ENCODE data around the gene ABHD17B.

Gene ABHD17B

DNA sequence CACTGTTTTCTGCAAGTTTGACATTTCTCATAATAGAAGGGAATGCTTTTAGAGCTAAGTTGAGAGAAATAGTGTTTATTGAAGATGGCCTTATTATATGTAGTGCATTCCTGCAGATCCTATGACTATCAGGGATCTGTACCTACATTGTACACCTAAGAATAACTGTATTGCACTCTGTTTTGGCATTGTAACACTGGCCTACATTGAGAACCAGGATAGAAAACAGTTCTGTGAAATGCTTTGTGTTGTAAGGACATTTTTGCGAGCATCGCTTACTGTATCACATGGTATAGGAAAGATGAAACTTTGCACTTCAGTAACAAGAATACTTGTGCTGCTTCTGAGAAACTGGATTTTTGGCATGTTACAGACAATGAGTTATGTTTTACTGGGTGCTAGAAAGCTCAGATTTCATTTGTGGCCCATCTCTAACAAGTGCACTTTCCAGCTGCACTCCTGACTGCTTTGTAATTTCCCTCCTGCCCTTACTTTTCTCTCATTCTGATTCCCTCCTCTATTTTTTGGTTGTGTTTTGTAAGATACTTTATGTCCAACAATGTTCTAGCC is 31.1 kb upstream of the ABHD17B start:
- TF ChIP-seq CEBPB (IDR thresholded peaks at IDR 0.05) (no peak), FOXM1 (IDR thresholded peaks at IDR 0.05; ENCODE audit: borderline replicate concordance, low read depth) (no peak), NFIC (IDR thresholded peaks at IDR 0.05) (no peak)
- TF ChIP-seq, protein P1, sequence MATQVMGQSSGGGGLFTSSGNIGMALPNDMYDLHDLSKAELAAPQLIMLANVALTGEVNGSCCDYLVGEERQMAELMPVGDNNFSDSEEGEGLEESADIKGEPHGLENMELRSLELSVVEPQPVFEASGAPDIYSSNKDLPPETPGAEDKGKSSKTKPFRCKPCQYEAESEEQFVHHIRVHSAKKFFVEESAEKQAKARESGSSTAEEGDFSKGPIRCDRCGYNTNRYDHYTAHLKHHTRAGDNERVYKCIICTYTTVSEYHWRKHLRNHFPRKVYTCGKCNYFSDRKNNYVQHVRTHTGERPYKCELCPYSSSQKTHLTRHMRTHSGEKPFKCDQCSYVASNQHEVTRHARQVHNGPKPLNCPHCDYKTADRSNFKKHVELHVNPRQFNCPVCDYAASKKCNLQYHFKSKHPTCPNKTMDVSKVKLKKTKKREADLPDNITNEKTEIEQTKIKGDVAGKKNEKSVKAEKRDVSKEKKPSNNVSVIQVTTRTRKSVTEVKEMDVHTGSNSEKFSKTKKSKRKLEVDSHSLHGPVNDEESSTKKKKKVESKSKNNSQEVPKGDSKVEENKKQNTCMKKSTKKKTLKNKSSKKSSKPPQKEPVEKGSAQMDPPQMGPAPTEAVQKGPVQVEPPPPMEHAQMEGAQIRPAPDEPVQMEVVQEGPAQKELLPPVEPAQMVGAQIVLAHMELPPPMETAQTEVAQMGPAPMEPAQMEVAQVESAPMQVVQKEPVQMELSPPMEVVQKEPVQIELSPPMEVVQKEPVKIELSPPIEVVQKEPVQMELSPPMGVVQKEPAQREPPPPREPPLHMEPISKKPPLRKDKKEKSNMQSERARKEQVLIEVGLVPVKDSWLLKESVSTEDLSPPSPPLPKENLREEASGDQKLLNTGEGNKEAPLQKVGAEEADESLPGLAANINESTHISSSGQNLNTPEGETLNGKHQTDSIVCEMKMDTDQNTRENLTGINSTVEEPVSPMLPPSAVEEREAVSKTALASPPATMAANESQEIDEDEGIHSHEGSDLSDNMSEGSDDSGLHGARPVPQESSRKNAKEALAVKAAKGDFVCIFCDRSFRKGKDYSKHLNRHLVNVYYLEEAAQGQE (IDR thresholded peaks at IDR 0.05; ENCODE audit: low read depth): no peak

GRCh38 chr9:71941060-71941568 is 30.1 kb upstream of the ABHD17B start:
- no peak for TF ChIP-seq CEBPB (IDR thresholded peaks at IDR 0.05)

GRCh38 chr9:71937898-71938297 is 26.9 kb upstream of the ABHD17B start:
- no peak for TF ChIP-seq EP300 (IDR thresholded peaks at IDR 0.05; ENCODE audit: borderline replicate concordance)
- no peak for TF ChIP-seq TAF1 (IDR thresholded peaks at IDR 0.05; ENCODE audit: low read depth)
- TF ChIP-seq CREB1 (IDR thresholded peaks at IDR 0.05; ENCODE audit: low read depth): no peak
- TF ChIP-seq, protein P1 (IDR thresholded peaks at IDR 0.05; ENCODE audit: low read depth): no peak
- TF ChIP-seq, protein P2, sequence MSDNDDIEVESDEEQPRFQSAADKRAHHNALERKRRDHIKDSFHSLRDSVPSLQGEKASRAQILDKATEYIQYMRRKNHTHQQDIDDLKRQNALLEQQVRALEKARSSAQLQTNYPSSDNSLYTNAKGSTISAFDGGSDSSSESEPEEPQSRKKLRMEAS (IDR thresholded peaks at IDR 0.05): no peak
- TF ChIP-seq RAD21 (IDR thresholded peaks at IDR 0.05; ENCODE audit: low read depth): no peak
- no peak for TF ChIP-seq YY1 (IDR thresholded peaks at IDR 0.05; ENCODE audit: low read depth)
- TF ChIP-seq EGR1 (IDR thresholded peaks at IDR 0.05): no peak
- TF ChIP-seq USF1 (IDR thresholded peaks at IDR 0.05): no peak
- TF ChIP-seq TCF12 (IDR thresholded peaks at IDR 0.05; ENCODE audit: low read depth): no peak
- TF ChIP-seq ZBTB7A (IDR thresholded peaks at IDR 0.05; ENCODE audit: low read depth): no peak
- no peak for TF ChIP-seq FOXM1 (IDR thresholded peaks at IDR 0.05; ENCODE audit: borderline replicate concordance, low read depth)
- no peak for TF ChIP-seq NFIC (IDR thresholded peaks at IDR 0.05)

GRCh38 chr9:71937070-71937625 is 26.2 kb upstream of the ABHD17B start:
- TF ChIP-seq TAF1 (IDR thresholded peaks at IDR 0.05; ENCODE audit: low read depth): no peak
- no peak for TF ChIP-seq EP300 (IDR thresholded peaks at IDR 0.05; ENCODE audit: borderline replicate concordance)
- TF ChIP-seq ZBTB7A (IDR thresholded peaks at IDR 0.05; ENCODE audit: low read depth): no peak
- no peak for TF ChIP-seq CREB1 (IDR thresholded peaks at IDR 0.05; ENCODE audit: low read depth)
- no peak for TF ChIP-seq YY1 (IDR thresholded peaks at IDR 0.05; ENCODE audit: low read depth)
- no peak for TF ChIP-seq TCF12 (IDR thresholded peaks at IDR 0.05; ENCODE audit: low read depth)
- TF ChIP-seq, protein P2 (IDR thresholded peaks at IDR 0.05): no peak
- TF ChIP-seq CEBPB (IDR thresholded peaks at IDR 0.05): no peak
- TF ChIP-seq TEAD4 (IDR thresholded peaks at IDR 0.05): no peak
- no peak for TF ChIP-seq EGR1 (IDR thresholded peaks at IDR 0.05)
- no peak for TF ChIP-seq USF1 (IDR thresholded peaks at IDR 0.05)

- TF ChIP-seq RAD21 (IDR thresholded peaks at IDR 0.05; ENCODE audit: low read depth) (no peak), YY1 (IDR thresholded peaks at IDR 0.05; ENCODE audit: low read depth) (no peak), FOXM1 (IDR thresholded peaks at IDR 0.05; ENCODE audit: borderline replicate concordance, low read depth) (no peak), TAF1 (IDR thresholded peaks at IDR 0.05; ENCODE audit: low read depth) (no peak), USF1 (IDR thresholded peaks at IDR 0.05) (no peak), TEAD4 (IDR thresholded peaks at IDR 0.05) (no peak), ZBTB7A (IDR thresholded peaks at IDR 0.05; ENCODE audit: low read depth) (no peak), TCF12 (IDR thresholded peaks at IDR 0.05; ENCODE audit: low read depth) (no peak), CREB1 (IDR thresholded peaks at IDR 0.05; ENCODE audit: low read depth) (no peak), CEBPB (IDR thresholded peaks at IDR 0.05) (no peak), EGR1 (IDR thresholded peaks at IDR 0.05) (no peak), NFIC (IDR thresholded peaks at IDR 0.05) (no peak), EP300 (IDR thresholded peaks at IDR 0.05; ENCODE audit: borderline replicate concordance) (no peak)
- TF ChIP-seq, protein P1 (IDR thresholded peaks at IDR 0.05; ENCODE audit: low read depth): no peak
- TF ChIP-seq, protein P2 (IDR thresholded peaks at IDR 0.05): no peak
Observed at GRCh38 chr9:71936066-71936465, 25.1 kb upstream of the ABHD17B start.

All from Ishikawa (cell line).